Stimulated activated effector memory CD8-positive, alpha-beta T cell treated with anti-CD3 and anti-CD28 coated beads, Interleukin-12 subunit alpha, Interleukin-12 subunit beta, amount 100 ng/mL, for 72 hours (primary cell): Measurements from ENCODE around the gene RYR3.
A peak's percentile ranks its signal among the peaks of the same experiment; 100 is the strongest.

Experiments used
- ATAC-seq: fragments of 150-1000 bp; cut with Tn5 transposase; 2 replicates; pipeline ENCODE4 v1.10.0; 2021
- DNase-seq, 2 donors: peaks; one replicate each; pipeline ENCODE4 v3.0.0; 2021 to 2022; ENCODE audit warnings: low spot score in 2 of 2
- H3K27ac Mint-ChIP-seq: one replicate; pipeline ENCODE4 v1.8.0; 2022; ENCODE audit warnings: mild to moderate bottlenecking, mixed read lengths
- H3K36me3 Mint-ChIP-seq: one replicate; pipeline ENCODE4 v1.8.0; 2022; ENCODE audit warnings: mild to moderate bottlenecking, mixed read lengths
- H3K4me1 Mint-ChIP-seq: one replicate; pipeline ENCODE4 v1.8.0; 2022; ENCODE audit warnings: mixed read lengths
- H3K4me3 Mint-ChIP-seq: one replicate; pipeline ENCODE4 v1.8.0; 2022; ENCODE audit warnings: mild to moderate bottlenecking, mixed read lengths
- H3K9me3 Mint-ChIP-seq: one replicate; pipeline ENCODE4 v1.8.0; 2022; ENCODE audit warnings: mixed read lengths

Gene RYR3

GRCh38 chr15:33746203-33746602 is 435.4 kb downstream of the RYR3 start:
- ATAC-seq: no peak
- Mint-ChIP-seq H3K4me3 (no peak overlapping the region), H3K27ac (no peak overlapping the region), H3K4me1 (no peaks in the 10 kb centered on the region), H3K9me3 (no peaks in the 10 kb centered on the region), H3K36me3 (no peaks in the 10 kb centered on the region)
- no peak for DNase-seq

- Mint-ChIP-seq H3K4me1 (no peaks in the 10 kb centered on the region), H3K27ac (no peak overlapping the region), H3K36me3 (no peaks in the 10 kb centered on the region), H3K4me3 (no peak overlapping the region), H3K9me3 (no peaks in the 10 kb centered on the region)
- ATAC-seq (no peak), DNase-seq (no peak)
These were observed 442.2 kb downstream of the RYR3 start for GRCh38 chr15:33753012-33753411.

GRCh38 chr15:33754242-33754641 is 443.5 kb downstream of the RYR3 start:
- Mint-ChIP-seq H3K9me3 (no peaks in the 10 kb centered on the region), H3K36me3 (no peaks in the 10 kb centered on the region), H3K4me1 (no peaks in the 10 kb centered on the region), H3K4me3 (no peak overlapping the region), H3K27ac (no peak overlapping the region)
- DNase-seq: no peak
- no peak for ATAC-seq

- Mint-ChIP-seq H3K27ac (no peak overlapping the region), H3K4me1 (no peaks in the 10 kb centered on the region), H3K9me3 (no peaks in the 10 kb centered on the region), H3K36me3 (no peaks in the 10 kb centered on the region), H3K4me3 (no peak overlapping the region)
- DNase-seq (no peak), ATAC-seq (no peak)
These were observed 446.2 kb downstream of the RYR3 start for GRCh38 chr15:33756961-33757360.

- ATAC-seq: no peak
- H3K9me3 Mint-ChIP-seq: no peaks in the 10 kb centered on the region
- DNase-seq: no peak
- H3K4me1 Mint-ChIP-seq: no peaks in the 10 kb centered on the region
- no peak overlapping the region for H3K27ac Mint-ChIP-seq
- no peak overlapping the region for H3K4me3 Mint-ChIP-seq
- H3K36me3 Mint-ChIP-seq: no peaks in the 10 kb centered on the region
These were observed 446.9 kb downstream of the RYR3 start for GRCh38 chr15:33757516-33758232.

- Mint-ChIP-seq H3K36me3 (no peaks in the 10 kb centered on the region), H3K4me3 (no peak overlapping the region), H3K9me3 (no peaks in the 10 kb centered on the region)
These were observed 455.6 kb downstream of the RYR3 start for GRCh38 chr15:33766389-33766788.

GRCh38 chr15:33768670-33769190 is 458.0 kb downstream of the RYR3 start:
- H3K27ac Mint-ChIP-seq: no peak overlapping the region
- ATAC-seq: no peak
- H3K4me1 Mint-ChIP-seq: no peaks in the 10 kb centered on the region
- H3K36me3 Mint-ChIP-seq: no peaks in the 10 kb centered on the region
- no peak for DNase-seq
- H3K9me3 Mint-ChIP-seq: no peaks in the 10 kb centered on the region
- H3K4me3 Mint-ChIP-seq: no peak overlapping the region

More at GRCh38 chr15:33766389-33766788, 455.6 kb downstream of the RYR3 start:
- H3K4me1 Mint-ChIP-seq: no peaks in the 10 kb centered on the region
- no peak for DNase-seq
- ATAC-seq: no peak
- no peak overlapping the region for H3K27ac Mint-ChIP-seq

- H3K27ac Mint-ChIP-seq: no peak overlapping the region
- ATAC-seq (no peak), DNase-seq (no peak)
- H3K36me3 Mint-ChIP-seq: no peaks in the 10 kb centered on the region
- H3K4me3 Mint-ChIP-seq: no peak overlapping the region
- H3K4me1 Mint-ChIP-seq: no peaks in the 10 kb centered on the region
- no peaks in the 10 kb centered on the region for H3K9me3 Mint-ChIP-seq
These were observed 463.2 kb downstream of the RYR3 start for GRCh38 chr15:33773969-33774368.

- Mint-ChIP-seq H3K27ac (no peak overlapping the region), H3K9me3 (no peaks in the 10 kb centered on the region), H3K4me1 (no peaks in the 10 kb centered on the region), H3K36me3 (no peaks in the 10 kb centered on the region), H3K4me3 (no peak overlapping the region)
- no peak for DNase-seq
- no peak for ATAC-seq
These were observed 468.1 kb downstream of the RYR3 start for GRCh38 chr15:33778852-33779251.

- no peak overlapping the region for H3K4me3 Mint-ChIP-seq
- no peak for ATAC-seq
- no peaks in the 10 kb centered on the region for H3K9me3 Mint-ChIP-seq
- no peak overlapping the region for H3K27ac Mint-ChIP-seq
- DNase-seq: no peak
- H3K4me1 Mint-ChIP-seq: no peaks in the 10 kb centered on the region
- H3K36me3 Mint-ChIP-seq: no peaks in the 10 kb centered on the region
These were observed 469.4 kb downstream of the RYR3 start for GRCh38 chr15:33780011-33780768.

GRCh38 chr15:33782966-33783365 is 472.2 kb downstream of the RYR3 start:
- H3K27ac Mint-ChIP-seq: no peak overlapping the region
- no peaks in the 10 kb centered on the region for H3K36me3 Mint-ChIP-seq
- no peaks in the 10 kb centered on the region for H3K4me1 Mint-ChIP-seq
- ATAC-seq (no peak), DNase-seq (no peak)
- no peaks in the 10 kb centered on the region for H3K9me3 Mint-ChIP-seq
- H3K4me3 Mint-ChIP-seq: no peak overlapping the region

- Mint-ChIP-seq H3K4me1 (peaks cover 8% of the 10 kb centered on the region), H3K9me3 (no peaks in the 10 kb centered on the region), H3K27ac (no peak overlapping the region)
These were observed 474.6 kb downstream of the RYR3 start for GRCh38 chr15:33785366-33785765.

GRCh38 chr15:33788906-33789540 is 478.3 kb downstream of the RYR3 start:
- no peak overlapping the region for H3K27ac Mint-ChIP-seq
- no peaks in the 10 kb centered on the region for H3K9me3 Mint-ChIP-seq
- peaks cover 8% of the 10 kb centered on the region for H3K4me1 Mint-ChIP-seq
- H3K36me3 Mint-ChIP-seq: no peaks in the 10 kb centered on the region
- H3K4me3 Mint-ChIP-seq: no peak overlapping the region
- DNase-seq (no peak), ATAC-seq (peak; percentile 31)

More at GRCh38 chr15:33785366-33785765, 474.6 kb downstream of the RYR3 start:
- H3K36me3 Mint-ChIP-seq: no peaks in the 10 kb centered on the region
- DNase-seq (no peak), ATAC-seq (no peak)
- H3K4me3 Mint-ChIP-seq: no peak overlapping the region

GRCh38 chr15:33794453-33794852 is 483.7 kb downstream of the RYR3 start:
- H3K4me1 Mint-ChIP-seq: no peaks in the 10 kb centered on the region
- H3K9me3 Mint-ChIP-seq: no peaks in the 10 kb centered on the region
- ATAC-seq: no peak
- H3K36me3 Mint-ChIP-seq: no peaks in the 10 kb centered on the region
- no peak overlapping the region for H3K4me3 Mint-ChIP-seq
- no peak overlapping the region for H3K27ac Mint-ChIP-seq
- DNase-seq: no peak

GRCh38 chr15:33795070-33795469 is 484.3 kb downstream of the RYR3 start:
- Mint-ChIP-seq H3K4me3 (no peak overlapping the region), H3K4me1 (no peaks in the 10 kb centered on the region)

More at GRCh38 chr15:33795070-33795469, 484.3 kb downstream of the RYR3 start:
- Mint-ChIP-seq H3K27ac (no peak overlapping the region), H3K9me3 (no peaks in the 10 kb centered on the region), H3K36me3 (no peaks in the 10 kb centered on the region)
- ATAC-seq: no peak
- no peak for DNase-seq
